ENCODE results near the gene XKR8. TPM values are rescaled to one million over a fixed set of nuclear protein-coding genes. Genes with fewer than 3 reads are reported as not detected.

The XKR8 gene
- total and polyA plus RNA-seq, 2 of the 4 experiments (the other 2 are of a cell fraction) = 1.1 to 10.7 TPM

GRCh38 chr1:27999055-27999454 lies 39.3 kb downstream of the XKR8 start:
- Histone ChIP-seq H3K23ac (ENCODE audit: low read depth, low read length) (no peak overlapping the region), H4K8ac (ENCODE audit: low read depth in 2 of 2, low read length in 2 of 2) (no peak overlapping the region), H3K9me3 (ENCODE audit: control insufficient read depth, insufficient read depth, low read length) (no peaks in the 10 kb centered on the region), H3K27ac (ENCODE audit: insufficient read depth, low read length) (no peak overlapping the region), H4K20me1 (ENCODE audit: insufficient read depth, low read length) (no peaks in the 10 kb centered on the region), H3K4me1 (ENCODE audit: control insufficient read depth, insufficient read depth, low read length) (no peaks in the 10 kb centered on the region), H3K4me2 (ENCODE audit: low read depth, low read length) (no peak overlapping the region), H3K18ac (ENCODE audit: low read depth, low read length) (no peak overlapping the region), H3K4me3 (ENCODE audit: insufficient read depth, low read depth, low read length) (no peak overlapping the region), H4K91ac (ENCODE audit: insufficient read depth, low read depth, low read length) (no peak overlapping the region), H3K9me1 (ENCODE audit: insufficient read depth, low read length) (no peaks in the 10 kb centered on the region), H2AK5ac (ENCODE audit: low read depth, low read length) (no peak overlapping the region), H2BK15ac (ENCODE audit: low read depth, low read length) (no peak overlapping the region), H2BK120ac (ENCODE audit: low read depth, low read length) (no peak overlapping the region), H2AK9ac (replicated peaks; ENCODE audit: low read depth, low read length, poor library complexity) (no peak overlapping the region), H2BK20ac (ENCODE audit: low read depth, low read length) (no peak overlapping the region), H3K14ac (replicated peaks; ENCODE audit: low read depth, low read length) (no peak overlapping the region), H3K56ac (ENCODE audit: extremely low read depth, insufficient read depth, low read length) (no peak overlapping the region), H3K36me3 (ENCODE audit: control insufficient read depth, insufficient read depth, low read length) (peaks cover 29% of the 10 kb centered on the region), H3K4ac (ENCODE audit: low read depth, low read length) (no peak overlapping the region), H2BK5ac (ENCODE audit: low read depth, low read length, poor library complexity, severe bottlenecking) (no peak overlapping the region), H2AFZ (replicated peaks; ENCODE audit: low read length, poor library complexity) (no peak overlapping the region), H3K27me3 (ENCODE audit: control insufficient read depth, insufficient read depth, low read length) (no peaks in the 10 kb centered on the region), H4K5ac (ENCODE audit: low read depth, low read length) (no peak overlapping the region), H3K79me1 (ENCODE audit: low read depth in 1 of 2, low read length in 2 of 2) (no peaks in the 10 kb centered on the region; a peak in 2 of 4 replicates), H3K9ac (ENCODE audit: low read depth, low read length) (no peak overlapping the region)
- no TSS peak for BruUV-seq (replicated peaks)
- ChIA-PET POLR2A (ENCODE audit: unreplicated experiment) (no interaction called here), CTCF (interaction anchor here (0.6 kb wide), 1 partner anchor 487 kb away, joined by 3 read pairs; no protein-coding TSS in a partner anchor)
- in situ Hi-C loops (cut with MboI; ENCODE audit: low sequenced_read_pairs) = no loop called here
- no peak for ATAC-seq (ENCODE audit: low read depth)
- TF ChIP-seq ELK1 (IDR thresholded peaks at IDR 0.05; ENCODE audit: borderline replicate concordance, low read depth, low read length) (no peak), FOS (IDR thresholded peaks at IDR 0.05; ENCODE audit: low read depth, low read length) (no peak), RFX5 (IDR thresholded peaks at IDR 0.05; ENCODE audit: low read depth, low read length) (no peak), RAD21 (IDR thresholded peaks at IDR 0.05; ENCODE audit: low read length) (no peak), CHD1 (IDR thresholded peaks at IDR 0.05; ENCODE audit: low read depth, low read length) (no peak), NFE2L2 (IDR thresholded peaks at IDR 0.05; ENCODE audit: low read depth, low read length) (no peak), POLR2A (IDR thresholded peaks at IDR 0.05; ENCODE audit: low read depth, low read length) (no peak), MAFK (IDR thresholded peaks at IDR 0.05; ENCODE audit: low read depth, low read length) (no peak), BHLHE40 (IDR thresholded peaks at IDR 0.05; ENCODE audit: low read depth, low read length) (no peak), RCOR1 (IDR thresholded peaks at IDR 0.05; ENCODE audit: insufficient replicate concordance, low read length) (no peak)
- TF ChIP-seq, protein P1, sequence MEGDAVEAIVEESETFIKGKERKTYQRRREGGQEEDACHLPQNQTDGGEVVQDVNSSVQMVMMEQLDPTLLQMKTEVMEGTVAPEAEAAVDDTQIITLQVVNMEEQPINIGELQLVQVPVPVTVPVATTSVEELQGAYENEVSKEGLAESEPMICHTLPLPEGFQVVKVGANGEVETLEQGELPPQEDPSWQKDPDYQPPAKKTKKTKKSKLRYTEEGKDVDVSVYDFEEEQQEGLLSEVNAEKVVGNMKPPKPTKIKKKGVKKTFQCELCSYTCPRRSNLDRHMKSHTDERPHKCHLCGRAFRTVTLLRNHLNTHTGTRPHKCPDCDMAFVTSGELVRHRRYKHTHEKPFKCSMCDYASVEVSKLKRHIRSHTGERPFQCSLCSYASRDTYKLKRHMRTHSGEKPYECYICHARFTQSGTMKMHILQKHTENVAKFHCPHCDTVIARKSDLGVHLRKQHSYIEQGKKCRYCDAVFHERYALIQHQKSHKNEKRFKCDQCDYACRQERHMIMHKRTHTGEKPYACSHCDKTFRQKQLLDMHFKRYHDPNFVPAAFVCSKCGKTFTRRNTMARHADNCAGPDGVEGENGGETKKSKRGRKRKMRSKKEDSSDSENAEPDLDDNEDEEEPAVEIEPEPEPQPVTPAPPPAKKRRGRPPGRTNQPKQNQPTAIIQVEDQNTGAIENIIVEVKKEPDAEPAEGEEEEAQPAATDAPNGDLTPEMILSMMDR (conservative IDR thresholded peaks at IDR 0.05; ENCODE audit: low read depth, low read length) = no peak
- dilution Hi-C loops (cut with HindIII; ENCODE audit: low sequenced_read_pairs, unreplicated experiment) = no loop called here
- no CpG with 5 or more reads among the region's 1 CpG for WGBS, 2 experiments (ENCODE audit: extremely low coverage in 2 of 2, insufficient read length in 1 of 2)
- intact Hi-C loops (cut with micrococcal nuclease) = no loop called here
- DNase-seq = no peak

Data from IMR-90 (cell line).